Upper lobe of right lung (tissue), 1 donor: Measurements from ENCODE around the gene GUCD1. TPM values are rescaled to one million over a fixed set of nuclear protein-coding genes. Genes with fewer than 3 reads are reported as not detected.

Experiments
- ATAC-seq: fragments of 200-7000 bp; cut with Tn5 transposase; one replicate; pipeline ENCODE4 v1.9.1; 2020; ENCODE audit warnings: mild to moderate bottlenecking, moderate library complexity
- DNase-seq: peaks from one replicate; pipeline ENCODE4 v3.0.0-alpha.2; 2020
- H3K27ac ChIP-seq: fragments of 200-600 bp; one replicate; pipeline ENCODE4 v1.8.0; 2022
- H3K27me3 ChIP-seq: fragments of 200-600 bp; one replicate; pipeline ENCODE4 v1.8.0; 2022; ENCODE audit warnings: mild to moderate bottlenecking
- H3K36me3 ChIP-seq: fragments of 200-600 bp; one replicate; pipeline ENCODE4 v1.8.0; 2022
- H3K4me1 ChIP-seq: fragments of 200-600 bp; one replicate; pipeline ENCODE4 v1.8.0; 2022
- H3K4me3 ChIP-seq: fragments of 200-600 bp; one replicate; pipeline ENCODE4 v1.8.0; 2022; ENCODE audit warnings: mild to moderate bottlenecking
- H3K9me3 ChIP-seq: fragments of 200-600 bp; one replicate; pipeline ENCODE4 v1.8.0; 2022
- CTCF ChIP-seq: fragments of 200-600 bp; IDR thresholded peaks from one replicate; pipeline ENCODE4 v1.8.0; 2022; ENCODE audit warnings: antibody characterized with exemption
- intact Hi-C: fragments of 100-400 bp; cut with DNase I; formaldehyde crosslinking; loops from one replicate; pipeline ENCODE4 v1.11.0; 2022
- total RNA-seq: library from RNA; stranded (reverse); fragmentation: NEBNext Ultra II Directional; extraction: Animal tissue kit (Norgen Biotek cat#: 25700); gene quantifications from one replicate; pipeline ENCODE4 v1.2.1, GENCODE V29; 2021
- donor health status: DM: no; HTN: yes; CAD: no; lungs with severe emphysema.

GUCD1 gene
- total RNA-seq, 1 donor from 2014 or later = 148 TPM

- no peak for DNase-seq
- no peak overlapping the region for H3K4me3 ChIP-seq
- no peak for ATAC-seq
- TF ChIP-seq CTCF = no peak
- H3K27me3 ChIP-seq = no peaks in the 10 kb centered on the region
- no peaks in the 10 kb centered on the region for H3K9me3 ChIP-seq
- H3K4me1 ChIP-seq = no peaks in the 10 kb centered on the region
- intact Hi-C loops = no loop called here
- H3K36me3 ChIP-seq = no peaks in the 10 kb centered on the region
- no peak overlapping the region for H3K27ac ChIP-seq
Measured at GRCh38 chr22:24585461-24585860, 30.5 kb upstream of the GUCD1 start.

GRCh38 chr22:24584871-24585411 is 30.0 kb upstream of the GUCD1 start:
- intact Hi-C loops = no loop called here
- H3K9me3 ChIP-seq = no peaks in the 10 kb centered on the region
- H3K27me3 ChIP-seq = no peaks in the 10 kb centered on the region
- no peak for DNase-seq
- H3K4me1 ChIP-seq = no peaks in the 10 kb centered on the region
- TF ChIP-seq CTCF = no peak
- H3K27ac ChIP-seq = no peak overlapping the region
- no peak overlapping the region for H3K4me3 ChIP-seq
- no peak for ATAC-seq
- no peaks in the 10 kb centered on the region for H3K36me3 ChIP-seq

GRCh38 chr22:24584166-24584790 is 29.3 kb upstream of the GUCD1 start:
- Histone ChIP-seq H3K4me3 (no peak overlapping the region), H3K9me3 (no peaks in the 10 kb centered on the region), H3K4me1 (no peaks in the 10 kb centered on the region), H3K36me3 (no peaks in the 10 kb centered on the region), H3K27ac (no peak overlapping the region), H3K27me3 (no peaks in the 10 kb centered on the region)
- DNase-seq (no peak), ATAC-seq (no peak)
- TF ChIP-seq CTCF = no peak
- intact Hi-C loops = no loop called here

- no peaks in the 10 kb centered on the region for H3K9me3 ChIP-seq
- H3K4me3 ChIP-seq = no peak overlapping the region
- H3K27me3 ChIP-seq = no peaks in the 10 kb centered on the region
- peak overlapping the region; percentile 37 for H3K27ac ChIP-seq
- no peak for TF ChIP-seq CTCF
- ATAC-seq = peak; percentile 22
- intact Hi-C loops = no loop called here
- DNase-seq = no peak
- peaks cover 3% of the 10 kb centered on the region for H3K4me1 ChIP-seq
- H3K36me3 ChIP-seq = no peaks in the 10 kb centered on the region
Measured at GRCh38 chr22:24583221-24584165, 28.6 kb upstream of the GUCD1 start.

GRCh38 chr22:24582056-24582814 is 27.3 kb upstream of the GUCD1 start:
- Histone ChIP-seq H3K27me3 (no peaks in the 10 kb centered on the region), H3K4me1 (peaks cover 5% of the 10 kb centered on the region), H3K27ac (no peak overlapping the region), H3K9me3 (no peaks in the 10 kb centered on the region), H3K36me3 (peaks cover 5% of the 10 kb centered on the region), H3K4me3 (no peak overlapping the region)
- ATAC-seq (no peak), DNase-seq (no peak)
- intact Hi-C loops = no loop called here
- TF ChIP-seq CTCF = no peak
